22Rv1 (cell line): Measurements from ENCODE around the gene ITGA2.

Source experiments
- ZFX ChIP-seq: fragments of 450-650 bp; IDR thresholded peaks from 2 replicates; pipeline ENCODE4 v1.6.1; 2017; ENCODE audit warnings: antibody characterized with exemption, borderline replicate concordance
- TF ChIP-seq, protein P1 (sequence below): fragments of 450-650 bp; IDR thresholded peaks from 2 replicates; pipeline ENCODE4 v1.5.1; 2017; ENCODE audit warnings: mild to moderate bottlenecking

DNA sequence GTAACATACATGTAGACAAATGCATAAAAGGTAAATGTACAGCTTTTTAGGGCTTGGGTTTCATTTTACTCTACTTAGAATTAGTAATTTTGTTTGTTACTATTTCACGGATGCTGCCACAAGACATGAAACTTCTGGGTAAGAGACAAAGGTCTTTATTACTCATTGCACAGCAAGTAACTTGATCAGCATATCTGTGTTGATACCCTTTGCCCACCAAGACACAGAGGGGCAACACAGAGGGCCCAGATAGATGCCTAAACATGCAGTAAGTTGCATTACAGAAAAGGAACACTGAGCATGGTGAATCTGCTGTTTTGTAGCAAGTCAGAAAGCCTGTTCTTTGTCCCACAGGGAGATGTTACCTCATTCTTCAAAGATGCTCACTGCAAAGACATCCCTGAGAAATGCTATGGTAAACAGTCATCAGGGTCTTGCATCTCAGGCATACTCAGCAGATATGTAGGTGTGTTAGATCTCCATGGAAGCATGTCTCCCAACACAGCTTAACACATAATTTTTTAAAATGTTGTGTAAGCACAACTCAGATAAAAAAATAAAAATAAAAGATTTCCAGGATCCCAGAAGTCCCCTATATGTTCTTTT lies 10.3 kb downstream of the ITGA2 start:
- TF ChIP-seq, protein P1, sequence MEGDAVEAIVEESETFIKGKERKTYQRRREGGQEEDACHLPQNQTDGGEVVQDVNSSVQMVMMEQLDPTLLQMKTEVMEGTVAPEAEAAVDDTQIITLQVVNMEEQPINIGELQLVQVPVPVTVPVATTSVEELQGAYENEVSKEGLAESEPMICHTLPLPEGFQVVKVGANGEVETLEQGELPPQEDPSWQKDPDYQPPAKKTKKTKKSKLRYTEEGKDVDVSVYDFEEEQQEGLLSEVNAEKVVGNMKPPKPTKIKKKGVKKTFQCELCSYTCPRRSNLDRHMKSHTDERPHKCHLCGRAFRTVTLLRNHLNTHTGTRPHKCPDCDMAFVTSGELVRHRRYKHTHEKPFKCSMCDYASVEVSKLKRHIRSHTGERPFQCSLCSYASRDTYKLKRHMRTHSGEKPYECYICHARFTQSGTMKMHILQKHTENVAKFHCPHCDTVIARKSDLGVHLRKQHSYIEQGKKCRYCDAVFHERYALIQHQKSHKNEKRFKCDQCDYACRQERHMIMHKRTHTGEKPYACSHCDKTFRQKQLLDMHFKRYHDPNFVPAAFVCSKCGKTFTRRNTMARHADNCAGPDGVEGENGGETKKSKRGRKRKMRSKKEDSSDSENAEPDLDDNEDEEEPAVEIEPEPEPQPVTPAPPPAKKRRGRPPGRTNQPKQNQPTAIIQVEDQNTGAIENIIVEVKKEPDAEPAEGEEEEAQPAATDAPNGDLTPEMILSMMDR = no peak
- no peak for TF ChIP-seq ZFX
